GM12874 (cell line): ENCODE data around the gene AVPR1B.

ENCODE experiments used
- TF ChIP-seq, protein P1 (sequence below): IDR thresholded peaks from 2 replicates; pipeline ENCODE4 v1.5.1; 2011; ENCODE audit warnings: low read depth, mild to moderate bottlenecking, control low read depth, low read length, moderate library complexity; ENCODE audit not compliant: insufficient read depth

The AVPR1B gene

DNA sequence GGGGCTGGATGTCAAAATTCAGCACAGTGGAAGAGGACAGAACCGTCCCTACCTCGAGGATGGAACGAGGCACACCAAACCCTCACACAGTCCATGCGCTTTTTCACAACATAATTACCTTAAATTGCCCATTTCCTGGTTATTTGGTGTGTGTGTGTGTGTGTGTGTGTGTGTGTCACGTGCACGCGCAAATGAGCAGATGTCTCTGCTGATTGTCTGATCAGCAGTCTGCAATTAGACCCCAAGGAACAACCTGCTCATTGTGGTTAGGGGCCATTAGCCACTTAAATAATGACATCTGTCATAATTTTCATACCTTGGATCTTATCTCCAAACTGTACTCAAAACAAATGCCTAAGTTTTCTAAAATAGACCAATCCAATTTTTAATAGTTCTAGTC, 23.2 kb downstream of the AVPR1B start:
- TF ChIP-seq, protein P1, sequence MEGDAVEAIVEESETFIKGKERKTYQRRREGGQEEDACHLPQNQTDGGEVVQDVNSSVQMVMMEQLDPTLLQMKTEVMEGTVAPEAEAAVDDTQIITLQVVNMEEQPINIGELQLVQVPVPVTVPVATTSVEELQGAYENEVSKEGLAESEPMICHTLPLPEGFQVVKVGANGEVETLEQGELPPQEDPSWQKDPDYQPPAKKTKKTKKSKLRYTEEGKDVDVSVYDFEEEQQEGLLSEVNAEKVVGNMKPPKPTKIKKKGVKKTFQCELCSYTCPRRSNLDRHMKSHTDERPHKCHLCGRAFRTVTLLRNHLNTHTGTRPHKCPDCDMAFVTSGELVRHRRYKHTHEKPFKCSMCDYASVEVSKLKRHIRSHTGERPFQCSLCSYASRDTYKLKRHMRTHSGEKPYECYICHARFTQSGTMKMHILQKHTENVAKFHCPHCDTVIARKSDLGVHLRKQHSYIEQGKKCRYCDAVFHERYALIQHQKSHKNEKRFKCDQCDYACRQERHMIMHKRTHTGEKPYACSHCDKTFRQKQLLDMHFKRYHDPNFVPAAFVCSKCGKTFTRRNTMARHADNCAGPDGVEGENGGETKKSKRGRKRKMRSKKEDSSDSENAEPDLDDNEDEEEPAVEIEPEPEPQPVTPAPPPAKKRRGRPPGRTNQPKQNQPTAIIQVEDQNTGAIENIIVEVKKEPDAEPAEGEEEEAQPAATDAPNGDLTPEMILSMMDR = no peak

DNA sequence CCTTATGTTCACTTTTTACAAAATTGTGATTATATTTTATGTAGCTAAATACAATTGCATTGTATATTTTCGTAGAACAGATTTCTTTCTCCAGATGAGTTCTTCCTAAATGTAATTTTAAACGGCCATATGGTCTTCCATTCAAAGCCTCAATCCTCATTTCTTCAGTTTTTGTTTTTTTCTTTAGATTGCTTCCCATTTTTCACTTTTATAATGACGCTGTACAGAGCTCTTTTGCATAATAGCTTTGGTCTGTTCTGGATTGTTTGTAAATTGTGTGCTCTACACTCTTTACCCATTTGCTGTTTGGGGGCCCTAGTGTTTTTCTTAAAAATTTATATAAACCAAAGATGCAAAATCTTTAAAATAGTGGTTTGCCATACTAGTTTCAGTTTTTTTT, 27.8 kb downstream of the AVPR1B start:
- TF ChIP-seq, protein P1 = no peak

DNA sequence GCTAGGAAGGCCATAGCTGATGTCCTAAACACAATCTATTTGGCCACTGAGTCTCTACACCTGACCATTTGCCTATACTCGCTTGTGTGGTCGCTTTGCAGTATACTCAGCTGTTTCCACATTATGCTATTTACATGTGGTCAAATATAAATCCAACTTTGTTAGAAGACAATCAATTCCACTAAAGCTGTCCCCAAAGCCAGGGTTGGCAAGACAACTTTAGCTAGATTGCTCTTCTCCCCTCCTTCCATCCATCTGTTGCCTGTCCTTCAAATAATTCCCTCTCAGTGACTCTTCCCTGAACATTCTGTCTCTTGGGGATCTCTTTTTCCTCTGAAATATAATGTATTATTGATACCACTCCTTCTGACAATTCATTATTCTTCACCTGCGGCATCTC, 30.1 kb downstream of the AVPR1B start:
- TF ChIP-seq, protein P1 = no peak

- TF ChIP-seq, protein P1 = no peak
Observed at GRCh38 chr1:206083750-206084149, 33.4 kb downstream of the AVPR1B start.

DNA sequence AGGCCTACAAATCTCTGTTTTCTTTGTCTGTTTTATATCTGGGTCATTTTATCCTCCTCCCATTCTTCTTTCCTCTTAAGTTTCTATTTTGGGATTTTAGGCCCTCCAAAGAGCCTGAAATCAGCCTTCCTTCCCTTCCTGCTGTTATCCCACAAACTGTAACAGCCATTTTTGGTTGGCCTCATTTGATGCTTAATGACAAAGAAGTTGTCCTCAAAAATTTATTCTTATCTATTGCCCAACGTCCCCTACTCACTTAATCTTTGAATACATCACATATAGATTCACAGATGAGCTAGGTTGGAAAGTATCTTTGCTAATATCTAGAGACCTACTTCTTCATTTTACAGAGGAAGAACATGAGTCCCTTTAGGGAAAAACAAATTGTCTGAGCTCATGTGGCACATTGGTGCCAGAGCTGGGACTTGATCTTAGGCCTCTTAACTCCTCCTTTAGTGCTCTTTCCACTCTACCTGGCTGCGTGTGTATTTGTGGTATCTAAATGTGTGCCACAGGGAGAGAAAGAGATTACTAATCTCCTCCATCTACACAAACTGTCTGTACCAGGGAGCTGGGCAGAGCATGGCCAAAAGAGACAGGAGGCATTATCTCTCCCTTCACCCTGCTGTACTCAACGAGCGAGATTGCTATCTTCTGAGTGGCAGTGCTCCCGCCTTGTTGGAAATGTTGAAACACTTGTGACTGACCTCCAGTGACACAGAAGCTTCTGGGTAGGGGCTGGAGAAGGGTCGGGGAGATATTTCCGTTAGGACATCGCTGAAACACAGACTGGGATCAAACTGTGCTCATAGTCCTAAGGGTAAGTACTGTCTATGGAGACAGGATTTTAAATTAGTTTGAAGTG, 34.1 kb downstream of the AVPR1B start:
- TF ChIP-seq, protein P1 = no peak

DNA sequence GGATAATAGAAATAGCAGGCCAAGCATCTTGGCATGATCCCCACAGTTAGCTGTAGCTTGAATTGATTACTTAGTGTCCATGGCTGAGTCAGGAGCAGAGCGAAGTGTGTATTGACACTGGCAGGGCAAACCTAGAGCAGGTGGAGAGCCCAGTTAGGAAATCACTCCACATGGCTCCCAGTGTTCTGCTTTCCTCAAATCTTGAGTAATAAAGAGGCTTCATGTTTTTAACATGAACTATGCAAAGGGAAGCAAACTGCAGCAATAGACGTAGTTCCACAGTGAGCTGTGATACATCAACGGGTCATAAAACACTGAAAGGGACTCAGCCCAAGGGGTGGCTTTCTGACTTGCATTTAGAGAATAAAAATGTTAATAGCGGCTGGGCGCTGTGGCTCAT, 35.3 kb downstream of the AVPR1B start:
- TF ChIP-seq, protein P1 = no peak

DNA sequence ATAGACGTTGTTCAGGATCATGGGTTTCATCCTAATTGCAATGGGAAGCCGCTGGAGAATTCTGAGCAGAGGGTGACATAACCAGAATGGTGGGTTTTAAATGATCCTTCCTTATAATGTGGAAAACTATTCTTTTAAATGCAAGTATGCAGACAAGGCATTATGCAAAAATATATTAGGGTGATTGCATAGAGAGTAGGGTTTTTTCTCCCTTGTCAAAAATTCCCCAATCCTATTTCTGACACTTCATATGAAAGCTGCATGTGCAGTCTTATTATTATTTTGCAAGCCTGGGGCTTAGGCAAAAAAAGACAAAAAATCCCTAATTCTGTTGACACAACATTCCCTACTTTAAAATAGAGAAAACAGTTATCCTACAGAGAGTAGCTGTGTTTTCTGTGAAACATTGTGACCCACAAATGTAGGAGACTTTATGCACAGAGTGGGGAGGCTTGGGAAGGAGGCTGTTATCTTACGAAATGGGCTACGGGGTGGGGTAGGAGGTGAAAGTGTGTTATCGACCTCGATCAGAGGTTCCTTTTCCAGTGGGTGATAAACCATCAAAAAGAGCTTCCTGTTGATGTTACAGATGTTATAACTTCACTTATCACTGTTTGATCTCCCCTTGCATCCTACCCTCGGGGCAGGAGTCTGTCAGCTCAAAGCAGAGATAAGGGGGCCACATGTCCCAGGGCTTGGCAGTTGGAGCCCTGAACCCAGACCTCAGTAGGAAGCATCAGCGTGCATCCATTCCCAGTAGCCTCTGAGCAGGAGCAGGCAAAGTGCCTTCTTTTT, 37.0 kb downstream of the AVPR1B start:
- TF ChIP-seq, protein P1 = no peak
